GM19324 (cell line): ENCODE results near the gene PA2G4.
A peak's percentile ranks its signal among the peaks of the same experiment; 100 is the strongest.
"Not testable (repeated sequence)": the region's sequence is repeated elsewhere in the genome, so short reads cannot be mapped to it uniquely, and the experiment has no call there.

Experiments
- ATAC-seq: cut with Tn5 transposase; IDR thresholded peaks from one replicate; pipeline ENCODE4 v1.9.1; 2021; ENCODE audit warnings: mild to moderate bottlenecking, moderate library complexity; ENCODE audit not compliant: unreplicated experiment, low FRiP score

PA2G4 gene

DNA sequence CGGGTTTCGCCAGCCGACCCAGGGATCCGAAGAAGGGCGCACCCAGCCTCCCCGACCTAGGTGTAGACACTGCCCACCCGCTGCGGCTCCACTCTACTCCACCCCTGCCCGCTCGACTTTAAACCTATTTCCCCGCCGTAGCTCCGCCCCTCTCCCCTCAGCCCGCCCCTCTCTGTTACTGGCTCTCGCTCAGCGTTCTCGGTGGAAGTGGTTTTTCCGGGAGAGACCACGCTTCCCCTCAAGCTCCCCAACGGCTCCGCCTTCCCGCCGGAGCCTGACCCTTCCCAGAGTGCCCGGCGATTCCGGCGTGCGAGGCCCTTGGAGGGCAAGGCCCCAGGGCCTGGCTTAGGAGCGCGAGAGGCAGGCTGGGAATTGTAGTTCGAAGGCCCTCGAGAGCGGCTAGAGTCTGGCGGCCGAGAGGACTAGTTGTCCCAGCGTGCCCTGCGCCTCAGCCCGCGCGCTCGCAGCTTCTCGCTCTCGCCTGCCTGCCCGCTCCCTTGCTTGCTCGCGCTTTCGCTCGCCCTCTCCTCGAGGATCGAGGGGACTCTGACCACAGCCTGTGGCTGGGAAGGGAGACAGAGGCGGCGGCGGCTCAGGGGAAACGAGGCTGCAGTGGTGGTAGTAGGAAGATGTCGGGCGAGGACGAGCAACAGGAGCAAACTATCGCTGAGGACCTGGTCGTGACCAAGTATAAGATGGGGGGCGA lies at the start of gene PA2G4:
TSS of gene PA2G4 (plus strand) at position 451 of the 706 bp plus-strand sequence. CDS start at position 630, 179 bp downstream.
- ATAC-seq: peak; percentile 94

DNA sequence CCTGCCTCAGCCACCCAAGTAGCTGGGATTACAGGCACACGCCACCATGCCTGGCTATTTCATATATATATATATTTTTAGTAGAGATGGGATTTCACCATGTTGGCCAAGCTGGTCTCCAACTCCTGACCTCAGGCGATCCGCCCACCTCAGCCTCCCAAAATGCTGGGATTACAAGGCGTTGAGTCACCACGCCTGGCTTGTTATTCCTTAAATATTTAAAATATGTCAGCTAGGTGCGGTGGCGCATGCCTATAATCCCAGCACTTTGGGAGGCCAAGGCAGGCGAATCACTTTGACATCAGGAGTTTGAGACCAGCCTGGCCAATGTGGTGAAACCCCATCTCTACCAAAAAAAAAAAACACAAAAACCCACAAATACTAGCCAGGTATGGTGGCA lies 44.4 kb upstream of the PA2G4 start:
- not testable (repeated sequence) for ATAC-seq

DNA sequence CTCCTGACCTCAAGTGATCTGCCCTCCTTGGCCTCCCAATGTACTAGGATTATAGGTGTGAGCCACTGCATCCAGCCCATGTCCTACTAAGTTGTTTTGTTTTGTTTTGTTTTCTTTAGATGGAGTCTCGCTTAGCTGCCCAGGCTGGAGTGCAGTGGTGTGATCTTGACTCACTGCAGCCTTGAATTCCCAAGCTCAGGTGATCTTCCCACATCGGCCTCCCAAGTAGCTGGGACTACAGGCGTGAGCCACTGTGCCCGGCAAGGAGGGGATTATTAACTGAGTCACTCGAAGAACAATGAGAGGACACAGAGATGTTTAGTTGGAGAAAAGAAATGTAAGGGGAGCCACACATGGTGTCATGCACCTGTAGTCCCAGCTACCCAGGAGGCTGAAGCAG lies 42.4 kb upstream of the PA2G4 start:
- no peak for ATAC-seq

DNA sequence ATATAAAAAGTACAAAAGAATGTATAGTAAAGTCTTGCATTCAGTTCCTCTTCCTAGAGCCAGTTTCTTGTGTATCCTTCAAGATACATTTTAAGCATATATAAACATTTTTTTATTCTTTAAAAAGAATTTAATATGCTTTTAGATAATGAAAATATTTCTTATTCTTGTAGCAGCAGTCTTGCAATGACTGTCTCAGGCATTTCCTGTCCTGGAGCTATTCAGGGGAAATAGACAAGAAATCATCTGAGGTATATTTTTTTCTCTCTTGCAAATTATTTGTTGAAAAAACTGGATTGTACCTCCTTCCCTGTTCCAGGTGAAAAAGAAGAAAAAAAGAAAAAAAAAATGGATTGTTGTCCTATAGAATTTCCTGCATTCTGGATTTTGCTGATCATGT lies 41.4 kb upstream of the PA2G4 start:
- ATAC-seq: no peak

DNA sequence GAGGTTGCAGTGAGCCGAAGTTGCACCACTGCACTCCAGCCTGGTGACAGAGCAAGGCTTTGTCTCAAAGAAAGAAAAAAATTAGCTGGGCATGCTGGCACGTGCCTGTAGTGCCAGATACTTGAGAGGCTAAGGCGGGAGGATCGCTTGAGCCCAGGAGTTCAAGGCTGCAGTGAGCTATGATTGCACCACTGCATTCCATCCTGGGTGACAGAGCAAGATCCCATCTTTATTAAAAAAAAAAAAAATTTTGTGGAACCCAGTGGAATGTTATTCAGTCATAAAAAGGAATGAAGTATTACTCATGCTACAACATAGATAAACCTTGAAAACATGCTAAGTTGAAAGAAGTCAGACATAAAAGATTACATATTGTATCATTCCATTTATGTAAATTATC lies 32.7 kb upstream of the PA2G4 start:
- ATAC-seq: no peak

DNA sequence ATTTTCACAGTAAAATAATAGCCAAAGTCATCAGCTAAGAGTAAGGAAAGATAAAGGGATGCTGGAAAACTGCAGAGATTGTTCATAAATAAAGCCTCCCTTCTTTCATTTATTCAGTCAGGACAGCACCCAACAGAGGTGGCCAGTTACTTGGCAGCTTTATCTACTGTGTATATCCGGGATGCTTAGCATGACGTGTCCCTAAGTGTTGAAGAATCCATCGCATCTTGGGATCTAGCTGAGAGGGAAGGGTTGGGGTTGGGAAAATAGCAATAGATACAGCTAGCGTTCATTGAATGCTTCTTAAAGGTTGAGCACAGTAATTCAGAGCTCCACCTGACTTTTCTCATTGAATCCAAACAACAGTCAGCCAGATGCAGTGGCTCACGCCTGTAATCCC lies 30.0 kb upstream of the PA2G4 start:
- no peak for ATAC-seq

DNA sequence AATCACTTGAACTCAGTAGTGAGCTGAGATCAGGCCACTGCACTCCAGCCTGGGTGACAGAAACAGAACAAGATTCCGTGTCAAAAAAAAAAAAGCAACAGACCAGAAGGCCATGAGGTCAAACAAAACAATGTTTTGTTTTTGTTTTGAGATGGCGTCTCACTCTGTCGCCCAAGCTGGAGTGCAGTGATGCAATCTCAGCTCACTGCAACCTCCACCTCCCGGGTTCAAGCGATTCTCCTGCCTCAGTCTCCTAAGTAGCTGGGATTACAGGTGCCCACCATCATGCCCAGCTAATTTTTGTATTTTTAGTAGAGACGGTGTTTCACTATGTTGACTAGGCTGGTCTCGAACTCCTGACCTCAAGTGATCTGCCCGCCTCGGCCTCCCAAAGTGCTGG lies 26.4 kb upstream of the PA2G4 start:
- ATAC-seq: not testable (repeated sequence)

DNA sequence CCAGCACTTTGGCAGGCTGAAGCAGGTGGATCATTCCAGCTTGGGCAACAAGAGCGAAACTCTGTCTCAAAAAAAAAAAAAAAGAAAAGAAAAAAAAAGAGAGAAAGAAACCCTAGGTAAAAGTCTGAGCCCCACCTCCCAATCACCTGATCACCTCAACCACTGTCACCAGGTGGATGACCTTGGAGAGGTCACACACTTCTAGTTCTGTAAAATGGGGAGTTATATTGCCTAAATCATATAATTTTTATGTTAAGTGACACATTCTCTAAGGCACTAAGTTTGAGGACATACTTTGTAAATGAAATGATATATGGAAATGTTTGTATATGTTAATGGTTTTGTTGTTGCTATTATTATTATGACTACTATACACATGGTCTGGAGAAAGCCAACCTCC lies 25.9 kb upstream of the PA2G4 start:
- ATAC-seq: no peak

DNA sequence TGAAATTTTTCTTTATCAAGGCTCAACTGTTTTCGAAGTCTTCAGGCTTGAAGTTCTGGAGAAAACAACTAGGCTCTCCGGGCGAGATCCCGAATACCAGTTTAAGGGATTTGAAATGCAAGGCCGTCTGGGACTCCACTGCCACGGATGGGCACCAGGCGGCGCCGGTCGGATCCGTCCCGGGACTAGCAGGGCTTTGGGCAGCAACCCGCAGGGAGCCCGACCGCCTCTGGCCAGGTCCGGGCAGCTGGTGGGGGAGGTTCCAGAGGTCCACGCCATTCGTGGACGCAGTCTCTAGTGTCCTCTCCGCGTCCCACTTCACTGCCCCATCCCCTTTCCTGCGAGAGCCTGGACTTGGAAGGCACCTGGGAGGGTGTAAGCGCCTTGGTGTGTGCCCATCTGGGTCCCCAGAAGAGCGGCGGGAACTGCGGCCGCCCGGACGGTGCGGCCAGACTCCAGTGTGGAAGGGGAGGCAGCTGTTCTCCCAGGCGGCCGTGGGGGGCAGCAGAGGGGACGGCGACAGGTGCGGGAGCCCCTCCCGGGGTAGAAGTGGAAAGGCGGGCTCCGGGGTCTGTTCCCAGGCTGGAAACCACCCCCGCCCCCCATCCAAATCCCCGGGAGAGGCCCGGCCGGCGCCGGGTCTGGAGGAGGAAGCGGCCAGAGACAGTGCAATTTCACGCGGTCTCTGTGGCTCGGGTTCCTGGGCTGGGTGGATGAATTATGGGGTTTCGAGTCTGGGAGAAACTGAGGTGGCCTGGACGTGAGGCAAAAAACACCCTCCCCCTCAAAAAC lies 25.2 kb upstream of the PA2G4 start:
- no peak for ATAC-seq

DNA sequence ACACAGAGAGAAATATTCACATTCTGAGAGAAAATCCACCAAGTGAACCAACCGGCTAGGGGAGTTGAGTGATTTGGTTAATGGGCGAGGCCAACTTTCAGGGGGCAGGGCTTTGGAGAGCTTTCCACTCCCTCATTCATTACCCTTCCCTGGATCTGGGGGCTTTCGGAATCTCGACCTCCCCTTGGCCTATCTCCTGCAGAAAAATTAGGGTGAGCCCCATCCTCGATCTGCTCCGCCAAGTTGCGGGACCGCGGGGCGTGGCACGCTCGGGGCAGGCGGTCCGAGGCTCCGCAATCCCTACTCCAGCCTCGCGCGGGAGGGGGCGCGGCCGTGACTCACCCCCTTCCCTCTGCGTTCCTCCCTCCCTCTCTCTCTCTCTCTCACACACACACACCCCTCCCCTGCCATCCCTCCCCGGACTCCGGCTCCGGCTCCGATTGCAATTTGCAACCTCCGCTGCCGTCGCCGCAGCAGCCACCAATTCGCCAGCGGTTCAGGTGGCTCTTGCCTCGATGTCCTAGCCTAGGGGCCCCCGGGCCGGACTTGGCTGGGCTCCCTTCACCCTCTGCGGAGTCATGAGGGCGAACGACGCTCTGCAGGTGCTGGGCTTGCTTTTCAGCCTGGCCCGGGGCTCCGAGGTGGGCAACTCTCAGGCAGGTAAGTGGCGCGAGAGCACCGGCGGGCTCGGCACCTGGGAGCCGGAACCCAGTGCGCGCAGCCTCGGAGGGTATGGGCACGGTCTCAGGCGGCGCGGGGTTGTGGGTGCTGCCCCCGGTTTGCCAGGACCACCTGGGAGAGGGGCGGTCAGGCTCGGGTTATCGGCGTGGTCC lies 24.4 kb upstream of the PA2G4 start, which contains the start of gene ERBB3:
TSS of gene ERBB3 (plus strand) at position 443 of the 833 bp plus-strand sequence. CDS start at position 579, 136 bp downstream.
- ATAC-seq: no peak

DNA sequence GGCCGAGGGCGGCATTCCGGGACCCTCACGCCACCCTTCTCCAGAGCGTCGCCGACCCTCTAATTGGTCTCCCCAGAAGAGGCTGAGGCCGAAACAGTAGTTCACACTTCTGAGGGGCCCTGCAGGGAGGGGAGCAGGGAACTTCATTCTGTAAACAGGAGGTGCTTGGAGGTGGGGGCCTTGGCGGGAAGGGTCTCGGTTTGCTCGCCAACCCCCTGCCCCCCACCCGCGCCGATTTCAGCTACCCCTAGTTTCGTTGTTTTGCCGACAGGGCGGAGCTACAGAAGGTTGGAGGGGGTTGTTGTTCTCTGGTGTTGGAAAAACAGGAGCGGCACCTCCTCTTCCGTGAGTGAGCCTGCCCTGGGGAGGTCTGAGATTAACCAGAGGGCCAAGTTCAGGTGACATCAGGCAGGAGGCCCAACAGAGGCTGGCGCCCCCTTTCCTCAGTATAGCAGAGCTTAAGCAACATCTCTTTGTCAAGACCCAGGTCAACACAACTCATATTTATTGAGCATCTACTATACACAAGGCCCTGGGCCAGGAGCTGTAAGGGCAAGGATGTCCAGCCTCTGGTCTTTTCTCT lies 23.7 kb upstream of the PA2G4 start:
- ATAC-seq: no peak

DNA sequence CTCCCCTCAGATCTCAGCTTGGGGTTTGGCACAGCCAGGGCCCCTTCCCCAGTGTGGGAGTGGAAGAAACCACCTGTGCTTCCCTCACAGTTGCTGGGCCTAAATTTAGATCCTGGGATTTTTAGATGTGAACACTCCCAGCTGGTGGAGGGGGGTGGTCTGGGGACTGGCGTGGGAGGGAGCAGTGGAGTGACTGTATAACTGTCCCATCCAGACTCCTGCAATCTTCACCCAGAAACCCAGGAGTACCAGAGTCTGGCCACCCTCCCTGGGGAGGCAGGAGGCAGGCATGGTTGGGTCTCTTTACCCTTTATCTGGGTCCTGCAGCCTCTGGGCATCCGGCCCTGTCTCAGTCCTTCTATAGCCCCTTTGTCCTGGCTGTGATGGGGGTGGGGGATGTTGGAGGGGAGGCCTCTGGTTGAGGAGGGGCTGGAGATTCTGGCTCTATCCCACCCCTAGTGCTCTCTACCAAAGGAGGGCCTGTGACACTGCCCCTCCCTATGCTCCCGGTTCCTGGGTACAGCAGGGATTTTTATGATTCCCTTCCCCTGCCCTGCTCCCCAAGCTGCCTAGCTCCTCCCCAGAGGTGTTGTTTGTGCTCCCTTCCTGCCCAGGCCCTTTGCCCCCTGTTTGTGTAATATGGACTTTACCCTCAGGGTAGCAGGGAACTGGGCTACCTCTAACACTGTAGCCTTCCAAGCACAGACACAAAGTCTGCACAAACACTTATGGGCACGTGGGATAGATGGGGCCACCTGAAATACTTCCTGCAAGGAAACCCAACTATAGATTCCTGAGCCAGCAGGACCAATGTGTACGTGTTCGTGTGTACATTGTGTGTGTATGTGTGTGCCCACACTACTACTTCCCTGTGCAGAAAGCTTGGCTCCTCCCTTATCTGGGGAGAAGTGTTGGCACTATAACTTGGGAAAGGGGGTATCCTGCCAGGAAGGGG lies 22.7 kb upstream of the PA2G4 start:
- ATAC-seq: no peak

DNA sequence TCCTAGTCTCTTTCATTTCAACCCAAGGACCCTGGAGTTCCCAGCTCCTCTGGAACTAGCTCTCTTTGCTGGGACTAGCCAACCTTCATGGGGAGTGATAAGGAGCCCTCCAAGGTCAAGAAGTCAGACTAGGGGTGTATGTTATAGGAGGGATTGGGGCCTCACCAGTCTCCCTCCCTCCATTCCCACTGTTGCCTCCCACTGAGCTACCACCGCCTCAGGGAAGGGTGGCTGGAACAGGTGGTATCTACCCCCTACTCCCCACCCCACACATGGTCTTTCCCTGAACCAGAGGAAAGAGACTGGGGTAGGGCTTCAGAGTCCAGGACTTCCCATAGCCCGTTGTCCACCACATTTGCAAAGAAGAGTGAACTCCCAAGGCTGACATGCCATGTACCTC lies 22.0 kb upstream of the PA2G4 start:
- no peak for ATAC-seq

DNA sequence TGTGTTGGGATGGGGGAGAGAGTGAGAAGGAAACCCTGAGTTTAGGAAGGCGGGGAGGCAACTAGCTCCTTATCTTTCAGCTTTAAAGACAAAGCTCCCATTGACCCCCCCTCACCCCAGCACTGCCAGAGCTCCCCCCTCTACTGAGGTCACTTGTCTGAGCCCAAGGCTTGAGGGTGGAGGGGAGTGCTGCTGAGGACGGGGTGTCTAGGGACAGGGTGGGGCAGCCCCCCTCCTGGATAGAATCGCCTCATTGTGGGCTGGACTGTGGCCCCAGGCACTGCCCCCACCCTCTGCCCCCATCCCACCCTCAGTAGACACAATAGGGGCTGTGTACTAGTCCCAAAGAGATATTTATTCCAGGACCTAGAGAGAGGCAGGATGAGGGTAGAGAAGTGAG lies 21.4 kb upstream of the PA2G4 start:
- ATAC-seq: no peak

DNA sequence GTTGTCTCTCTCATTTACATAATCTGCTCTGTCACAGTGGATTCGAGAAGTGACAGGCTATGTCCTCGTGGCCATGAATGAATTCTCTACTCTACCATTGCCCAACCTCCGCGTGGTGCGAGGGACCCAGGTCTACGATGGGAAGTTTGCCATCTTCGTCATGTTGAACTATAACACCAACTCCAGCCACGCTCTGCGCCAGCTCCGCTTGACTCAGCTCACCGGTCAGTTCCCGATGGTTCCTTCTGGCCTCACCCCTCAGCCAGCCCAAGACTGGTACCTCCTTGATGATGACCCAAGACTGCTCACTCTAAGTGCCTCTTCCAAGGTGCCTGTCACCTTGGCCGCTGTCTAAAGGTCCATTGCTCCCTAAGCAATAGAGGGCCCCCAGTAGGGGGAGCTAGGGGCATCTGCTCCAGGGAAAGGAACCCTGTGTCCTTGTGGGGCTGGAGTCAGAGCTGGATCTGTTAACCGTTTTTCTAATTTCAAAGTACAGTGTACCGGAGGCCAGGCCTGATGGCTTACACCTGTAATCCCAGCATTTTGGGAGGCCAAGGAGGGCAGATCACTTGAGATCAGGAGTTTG lies 19.3 kb upstream of the PA2G4 start:
- ATAC-seq: no peak

DNA sequence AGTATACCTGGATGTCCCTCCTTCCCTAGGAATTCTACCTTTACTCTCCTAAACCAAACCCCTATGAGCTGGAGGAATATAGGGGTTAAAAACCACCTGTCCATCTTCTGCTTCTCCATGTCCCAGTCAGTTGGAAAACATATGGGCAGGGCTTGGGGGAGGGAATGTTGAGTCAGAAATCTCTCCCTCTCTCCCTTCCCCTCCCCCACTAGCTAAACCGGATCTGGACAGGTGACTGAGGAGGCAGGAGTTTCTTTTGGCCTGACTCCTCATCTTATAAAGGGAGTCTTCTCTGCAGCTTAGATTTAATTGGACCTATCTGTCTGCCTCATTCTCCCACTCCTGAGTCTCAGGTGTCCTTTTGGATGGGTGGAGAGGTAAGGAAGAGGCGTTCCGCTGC lies 18.3 kb upstream of the PA2G4 start:
- no peak for ATAC-seq

DNA sequence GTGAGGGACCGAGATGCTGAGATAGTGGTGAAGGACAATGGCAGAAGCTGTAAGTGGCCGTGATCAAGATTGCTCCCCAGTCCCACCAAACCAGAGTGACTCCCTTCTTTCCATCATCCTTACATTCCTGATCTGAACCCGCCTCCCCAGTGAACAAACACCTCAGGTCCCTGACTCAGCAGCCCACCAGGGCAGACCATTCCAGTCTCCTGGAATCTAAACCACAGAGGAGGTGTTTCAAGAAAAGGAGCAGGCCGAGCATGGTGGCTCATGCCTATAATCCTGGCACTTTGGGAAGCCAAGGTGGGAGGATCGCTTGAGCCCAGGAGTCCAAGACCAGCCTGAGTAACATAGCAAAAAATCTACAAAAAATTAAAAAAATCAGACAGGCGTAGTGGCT lies 17.8 kb upstream of the PA2G4 start:
- ATAC-seq: no peak

DNA sequence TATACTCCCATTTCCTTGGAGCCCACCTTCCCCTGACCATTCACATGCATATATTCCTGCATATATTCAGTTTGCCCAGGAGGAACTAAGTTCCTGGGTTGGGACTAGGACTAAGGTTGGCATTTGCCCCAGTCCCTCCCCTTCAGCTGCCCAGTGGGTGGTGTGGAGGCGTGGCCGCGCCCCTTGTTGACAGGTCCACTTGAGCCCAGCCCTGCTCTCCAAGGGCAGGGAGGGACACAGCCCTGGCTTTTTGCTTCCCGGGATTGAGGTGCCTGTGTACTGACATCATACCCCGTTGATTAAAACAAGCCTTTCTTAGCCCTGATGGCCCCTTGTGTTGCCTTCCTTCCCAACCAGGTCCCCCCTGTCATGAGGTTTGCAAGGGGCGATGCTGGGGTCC lies 17.1 kb upstream of the PA2G4 start:
- no peak for ATAC-seq

DNA sequence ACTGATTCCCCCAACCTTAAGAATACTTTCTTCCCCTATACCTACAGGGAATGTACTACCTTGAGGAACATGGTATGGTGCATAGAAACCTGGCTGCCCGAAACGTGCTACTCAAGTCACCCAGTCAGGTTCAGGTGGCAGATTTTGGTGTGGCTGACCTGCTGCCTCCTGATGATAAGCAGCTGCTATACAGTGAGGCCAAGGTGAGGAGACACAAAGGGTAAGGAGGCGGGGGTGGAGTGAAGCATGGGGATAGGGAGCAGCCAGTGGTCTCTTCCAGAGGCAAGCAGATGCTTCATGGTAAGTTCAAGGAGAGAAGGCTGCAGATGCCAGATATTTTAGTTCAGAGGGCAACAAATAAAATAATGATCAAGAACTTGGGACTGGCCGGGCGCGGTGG lies 6.6 kb upstream of the PA2G4 start:
- ATAC-seq: no peak
